ENCODE measurements around the gene DCHS2. TPM values are rescaled to one million over a fixed set of nuclear protein-coding genes. Genes with fewer than 3 reads are reported as not detected.

Gene DCHS2
- total RNA-seq, 1 donor, result under 0.01 TPM

DNA sequence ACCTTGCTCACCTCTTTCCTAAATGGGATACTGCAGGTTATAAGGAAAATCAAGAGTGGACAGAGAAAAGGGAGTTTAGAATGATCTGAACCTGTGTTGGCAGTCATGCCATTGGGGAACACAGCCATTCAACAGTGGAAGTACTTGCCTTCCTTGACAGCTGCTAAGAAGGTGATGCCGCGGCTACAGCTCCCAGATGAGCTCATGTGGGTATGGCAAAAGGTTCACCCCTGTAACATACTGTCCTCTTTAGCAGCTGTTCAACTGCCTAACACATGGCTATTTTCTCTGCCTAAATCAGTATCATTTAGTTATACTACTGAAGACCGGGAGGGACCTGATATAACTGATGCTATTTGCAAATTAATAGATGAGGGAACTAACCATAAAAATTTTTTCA is 76.8 kb downstream of the DCHS2 start:
- no peak overlapping the region for H3K4me2 ChIP-seq (ENCODE audit: insufficient read depth, low read length)
- no peak overlapping the region for H3K4me3 ChIP-seq (ENCODE audit: insufficient read depth, low read length)
- H3K4me1 ChIP-seq (ENCODE audit: insufficient read depth, low read length), result peaks cover 3% of the 10 kb centered on the region
- TF ChIP-seq, protein P1, sequence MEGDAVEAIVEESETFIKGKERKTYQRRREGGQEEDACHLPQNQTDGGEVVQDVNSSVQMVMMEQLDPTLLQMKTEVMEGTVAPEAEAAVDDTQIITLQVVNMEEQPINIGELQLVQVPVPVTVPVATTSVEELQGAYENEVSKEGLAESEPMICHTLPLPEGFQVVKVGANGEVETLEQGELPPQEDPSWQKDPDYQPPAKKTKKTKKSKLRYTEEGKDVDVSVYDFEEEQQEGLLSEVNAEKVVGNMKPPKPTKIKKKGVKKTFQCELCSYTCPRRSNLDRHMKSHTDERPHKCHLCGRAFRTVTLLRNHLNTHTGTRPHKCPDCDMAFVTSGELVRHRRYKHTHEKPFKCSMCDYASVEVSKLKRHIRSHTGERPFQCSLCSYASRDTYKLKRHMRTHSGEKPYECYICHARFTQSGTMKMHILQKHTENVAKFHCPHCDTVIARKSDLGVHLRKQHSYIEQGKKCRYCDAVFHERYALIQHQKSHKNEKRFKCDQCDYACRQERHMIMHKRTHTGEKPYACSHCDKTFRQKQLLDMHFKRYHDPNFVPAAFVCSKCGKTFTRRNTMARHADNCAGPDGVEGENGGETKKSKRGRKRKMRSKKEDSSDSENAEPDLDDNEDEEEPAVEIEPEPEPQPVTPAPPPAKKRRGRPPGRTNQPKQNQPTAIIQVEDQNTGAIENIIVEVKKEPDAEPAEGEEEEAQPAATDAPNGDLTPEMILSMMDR (IDR thresholded peaks at IDR 0.05; ENCODE audit: extremely low read depth, low read depth, low read length), result no peak
- DNase-seq (ENCODE audit: insufficient read length, low spot score, missing footprints), result no peak
- H3K36me3 ChIP-seq (ENCODE audit: insufficient read depth, low read length), result no peaks in the 10 kb centered on the region
- no peak overlapping the region for H3K27ac ChIP-seq (ENCODE audit: low read depth, low read length)
- H3K9me3 ChIP-seq (ENCODE audit: low read depth, low read length), result no peaks in the 10 kb centered on the region
- H4K20me1 ChIP-seq (ENCODE audit: insufficient read depth, low read length), result no peaks in the 10 kb centered on the region
- H3K79me2 ChIP-seq (ENCODE audit: insufficient read depth, low read length), result no peaks in the 10 kb centered on the region
- H3K27me3 ChIP-seq (ENCODE audit: insufficient read depth, low read length), result no peaks in the 10 kb centered on the region
- no peak overlapping the region for H2AFZ ChIP-seq (ENCODE audit: low read length)

DNA sequence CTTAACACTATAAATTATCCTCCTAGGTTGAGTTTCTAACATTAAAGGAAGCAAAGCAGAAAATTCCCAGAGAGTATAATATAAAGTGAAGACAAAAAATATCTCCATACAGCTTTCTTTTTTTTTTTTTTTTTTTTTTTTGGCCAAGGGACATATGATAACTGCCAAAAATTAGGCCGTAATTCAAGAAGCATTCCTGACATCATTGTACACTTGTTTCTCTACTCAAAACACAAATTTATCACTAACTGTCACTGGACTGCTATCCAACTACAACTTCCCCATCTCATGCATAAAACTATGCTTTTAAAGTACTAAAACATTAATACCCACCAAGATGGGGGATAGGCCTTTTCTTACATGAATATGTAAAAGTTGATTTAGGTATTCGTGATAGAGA is 77.2 kb downstream of the DCHS2 start:
- Histone ChIP-seq H3K27ac (ENCODE audit: low read depth, low read length) (no peak overlapping the region), H4K20me1 (ENCODE audit: insufficient read depth, low read length) (no peaks in the 10 kb centered on the region), H3K4me1 (ENCODE audit: insufficient read depth, low read length) (peaks cover 3% of the 10 kb centered on the region), H3K36me3 (ENCODE audit: insufficient read depth, low read length) (no peaks in the 10 kb centered on the region), H2AFZ (ENCODE audit: low read length) (no peak overlapping the region), H3K27me3 (ENCODE audit: insufficient read depth, low read length) (no peaks in the 10 kb centered on the region), H3K4me3 (ENCODE audit: insufficient read depth, low read length) (no peak overlapping the region), H3K9me3 (ENCODE audit: low read depth, low read length) (no peaks in the 10 kb centered on the region), H3K4me2 (ENCODE audit: insufficient read depth, low read length) (no peak overlapping the region), H3K79me2 (ENCODE audit: insufficient read depth, low read length) (no peaks in the 10 kb centered on the region)
- no peak for DNase-seq (ENCODE audit: insufficient read length, low spot score, missing footprints)
- TF ChIP-seq, protein P1 (IDR thresholded peaks at IDR 0.05; ENCODE audit: extremely low read depth, low read depth, low read length), result no peak

DNA sequence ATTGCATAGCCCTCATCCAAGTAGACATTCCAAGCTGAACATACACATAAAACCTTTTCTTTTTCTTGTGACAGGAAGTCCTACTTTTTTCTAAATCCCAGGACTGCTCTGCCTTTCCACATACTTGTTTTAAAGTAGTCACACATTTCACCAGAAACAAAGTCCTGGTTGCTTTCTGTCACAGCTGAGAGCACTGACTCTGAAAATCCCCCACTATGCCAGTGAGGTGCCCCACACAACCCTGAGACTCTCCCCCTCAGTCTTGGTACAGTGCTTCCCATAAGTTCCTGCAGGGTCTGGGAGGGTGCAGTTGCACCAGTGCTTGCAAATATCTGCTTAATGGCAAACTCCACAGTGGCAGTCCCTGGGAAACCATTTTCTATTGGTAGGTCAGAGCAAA is 84.2 kb downstream of the DCHS2 start:
- no peak overlapping the region for H3K4me3 ChIP-seq (ENCODE audit: insufficient read depth, low read length)
- H3K36me3 ChIP-seq (ENCODE audit: insufficient read depth, low read length), result no peaks in the 10 kb centered on the region
- H3K9me3 ChIP-seq (ENCODE audit: low read depth, low read length), result no peaks in the 10 kb centered on the region
- H4K20me1 ChIP-seq (ENCODE audit: insufficient read depth, low read length), result no peaks in the 10 kb centered on the region
- TF ChIP-seq, protein P1 (IDR thresholded peaks at IDR 0.05; ENCODE audit: extremely low read depth, low read depth, low read length), result no peak
- no peaks in the 10 kb centered on the region for H3K4me1 ChIP-seq (ENCODE audit: insufficient read depth, low read length)
- no peaks in the 10 kb centered on the region for H3K27me3 ChIP-seq (ENCODE audit: insufficient read depth, low read length)
- H3K79me2 ChIP-seq (ENCODE audit: insufficient read depth, low read length), result no peaks in the 10 kb centered on the region
- H2AFZ ChIP-seq (ENCODE audit: low read length), result no peak overlapping the region
- H3K4me2 ChIP-seq (ENCODE audit: insufficient read depth, low read length), result no peak overlapping the region
- no peak overlapping the region for H3K27ac ChIP-seq (ENCODE audit: low read depth, low read length)
- DNase-seq (ENCODE audit: insufficient read length, low spot score, missing footprints), result no peak

DNA sequence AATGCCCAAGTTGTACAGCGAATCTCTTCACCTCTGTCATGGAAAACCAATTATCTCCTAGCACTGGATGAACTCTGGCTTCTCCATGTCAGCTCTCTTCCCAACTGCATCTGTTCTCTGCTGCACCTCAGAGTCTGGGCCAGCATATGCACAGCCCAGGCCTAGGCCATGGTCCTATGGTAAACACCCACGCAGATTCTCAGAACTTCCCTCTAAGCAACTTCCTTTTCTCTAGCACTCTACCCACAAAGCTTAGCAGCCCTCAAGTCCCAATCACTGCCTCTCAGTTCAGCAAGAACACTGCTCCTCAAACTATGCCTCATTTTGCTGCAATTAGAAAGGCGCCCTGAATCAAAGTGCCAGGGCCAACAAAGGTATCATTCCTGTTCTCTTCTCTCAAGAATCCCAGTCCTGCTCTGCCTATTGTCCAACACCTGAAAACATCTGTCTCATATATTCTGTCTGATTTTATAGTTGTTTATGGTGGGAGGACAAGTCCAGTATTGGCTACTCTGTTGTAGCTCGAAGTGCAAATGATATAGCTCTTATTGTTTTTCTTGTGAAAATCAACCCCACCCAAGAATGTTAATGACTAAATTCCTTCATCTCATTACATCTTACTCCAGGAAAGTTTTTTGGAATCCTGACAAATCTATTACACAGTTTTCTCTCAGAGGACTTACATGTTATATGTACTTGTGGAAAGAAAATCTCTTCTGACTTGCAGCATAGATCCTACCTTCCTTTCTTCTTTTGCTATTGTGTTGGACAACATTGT is 85.4 kb downstream of the DCHS2 start:
- no peak overlapping the region for H3K4me3 ChIP-seq (ENCODE audit: insufficient read depth, low read length)
- no peaks in the 10 kb centered on the region for H3K27me3 ChIP-seq (ENCODE audit: insufficient read depth, low read length)
- H2AFZ ChIP-seq (ENCODE audit: low read length), result no peak overlapping the region
- H3K79me2 ChIP-seq (ENCODE audit: insufficient read depth, low read length), result no peaks in the 10 kb centered on the region
- no peak overlapping the region for H3K27ac ChIP-seq (ENCODE audit: low read depth, low read length)
- TF ChIP-seq, protein P1 (IDR thresholded peaks at IDR 0.05; ENCODE audit: extremely low read depth, low read depth, low read length), result no peak
- H3K4me2 ChIP-seq (ENCODE audit: insufficient read depth, low read length), result no peak overlapping the region
- no peaks in the 10 kb centered on the region for H3K9me3 ChIP-seq (ENCODE audit: low read depth, low read length)
- no peaks in the 10 kb centered on the region for H3K36me3 ChIP-seq (ENCODE audit: insufficient read depth, low read length)
- H3K4me1 ChIP-seq (ENCODE audit: insufficient read depth, low read length), result no peaks in the 10 kb centered on the region
- DNase-seq (ENCODE audit: insufficient read length, low spot score, missing footprints), result no peak
- H4K20me1 ChIP-seq (ENCODE audit: insufficient read depth, low read length), result no peaks in the 10 kb centered on the region
